PC-3 (cell line): ENCODE data around the gene MS4A4E. TPM values are rescaled to one million over a fixed set of nuclear protein-coding genes. Genes with fewer than 3 reads are reported as not detected.
A peak's percentile ranks its signal among the peaks of the same experiment; 100 is the strongest.
"Not testable (repeated sequence)": the region's sequence is repeated elsewhere in the genome, so short reads cannot be mapped to it uniquely, and the experiment has no call there.

Source experiments
- ATAC-seq: fragments of 200-7000 bp; cut with Tn5 transposase; 2 replicates; pipeline ENCODE4 v1.9.1; 2020; ENCODE audit warnings: mild to moderate bottlenecking, moderate library complexity
- BruUV-seq: library from RNA; stranded (reverse); fragments of 400-500 nt; replicated peaks from 2 replicates; lab custom pipeline; 2021; lab: Mats Ljungman, UMichigan
- CTCF ChIA-PET: fragments of 300-600 bp; sonication (Branson Sonifier 250); formaldehyde crosslinking; loops from one replicate; lab custom pipeline; 2022; ENCODE audit warnings: antibody characterized with exemption; lab: Charles Lee
- POLR2A ChIA-PET: fragments of 300-600 bp; sonication (Branson Sonifier 250); formaldehyde crosslinking; loops from one replicate; lab custom pipeline; 2022; ENCODE audit warnings: antibody characterized with exemption; ENCODE audit not compliant: unreplicated experiment; lab: Charles Lee
- DNase-seq: peaks from one replicate; pipeline ENCODE4 v3.0.0-alpha.2; 2015
- H2AFZ ChIP-seq: fragments of 300-600 bp; sonication (generic); 2 replicates; pipeline ENCODE4 v1.6.0; 2016; ENCODE audit warnings: antibody characterized with exemption, low read length
- H3F3A ChIP-seq: fragments of 300-600 bp; sonication (generic); one replicate; pipeline ENCODE4 v1.6.0; 2017; ENCODE audit warnings: antibody characterized with exemption, low read length, control low read depth, mild to moderate bottlenecking; ENCODE audit not compliant: unreplicated experiment
- H3K27ac ChIP-seq: fragments of 300-600 bp; sonication (generic); 2 replicates; pipeline ENCODE4 v1.5.1; 2016; ENCODE audit warnings: mild to moderate bottlenecking, low read length
- H3K27me3 ChIP-seq: fragments of 300-600 bp; sonication (generic); 2 replicates; pipeline ENCODE4 v1.6.1; 2016; ENCODE audit warnings: low read length, mixed read lengths
- H3K36me3 ChIP-seq: fragments of 300-600 bp; sonication (generic); 2 replicates; pipeline ENCODE4 v1.6.1; 2016; ENCODE audit warnings: low read depth, mixed run types, low read length, mixed read lengths
- H3K4me1 ChIP-seq: fragments of 300-600 bp; sonication (generic); 2 replicates; pipeline ENCODE4 v1.5.1; 2016; ENCODE audit warnings: low read length; ENCODE audit not compliant: insufficient read depth
- H3K4me2 ChIP-seq: fragments of 300-600 bp; sonication (generic); 2 replicates; pipeline ENCODE4 v1.6.0; 2016; ENCODE audit warnings: low read length
- H3K4me3 ChIP-seq: fragments of 300-600 bp; sonication (generic); 2 replicates; pipeline ENCODE4 v1.5.1; 2016; ENCODE audit warnings: mild to moderate bottlenecking, low read length, mixed read lengths
- H3K79me2 ChIP-seq: fragments of 300-600 bp; sonication (generic); 2 replicates; pipeline ENCODE4 v1.6.1; 2017; ENCODE audit warnings: low read length, mixed read lengths
- H3K9ac ChIP-seq: fragments of 300-600 bp; sonication (generic); 2 replicates; pipeline ENCODE4 v1.6.0; 2016; ENCODE audit warnings: mild to moderate bottlenecking, low read length
- H3K9me2 ChIP-seq: fragments of 300-600 bp; sonication (generic); replicated peaks from 2 replicates; pipeline ENCODE4 v1.6.1; 2016; ENCODE audit warnings: mixed run types, low read length, mixed read lengths
- H3K9me3 ChIP-seq: fragments of 300-600 bp; sonication (generic); 2 replicates; pipeline ENCODE4 v1.6.1; 2016; ENCODE audit warnings: low read length, mixed read lengths
- H4K20me1 ChIP-seq: fragments of 300-600 bp; sonication (generic); 2 replicates; pipeline ENCODE4 v1.6.1; 2016; ENCODE audit warnings: low read length, mixed read lengths
- CTCF ChIP-seq: fragments of 300-600 bp; sonication (generic); conservative IDR thresholded peaks from 2 replicates; pipeline ENCODE4 v1.5.1; 2017; ENCODE audit warnings: antibody characterized with exemption, low read depth, mild to moderate bottlenecking, low read length
- EZH2 ChIP-seq: fragments of 300-600 bp; sonication (generic); IDR thresholded peaks from one replicate; pipeline ENCODE4 v1.6.1; 2017; ENCODE audit warnings: antibody characterized with exemption, mild to moderate bottlenecking, low read length; ENCODE audit not compliant: unreplicated experiment
- EZH2phosphoT487 ChIP-seq: fragments of 300-600 bp; sonication (generic); IDR thresholded peaks from 2 replicates; pipeline ENCODE4 v1.6.1; 2018; ENCODE audit warnings: mild to moderate bottlenecking, antibody characterized with exemption, low read length, borderline replicate concordance
- intact Hi-C: fragments of 100-400 bp; cut with micrococcal nuclease; formaldehyde crosslinking; loops from 2 replicates; pipeline ENCODE4 v1.9.0; 2023
- total RNA-seq: library from RNA; depleted of rRNA; stranded (reverse); fragments of >200 nt; gene quantifications from 2 replicates; pipeline ENCODE4 v1.2.3, GENCODE V29; 2014

Gene MS4A4E
- total RNA-seq, 1 experiment from 2014 or later: not detected

DNA sequence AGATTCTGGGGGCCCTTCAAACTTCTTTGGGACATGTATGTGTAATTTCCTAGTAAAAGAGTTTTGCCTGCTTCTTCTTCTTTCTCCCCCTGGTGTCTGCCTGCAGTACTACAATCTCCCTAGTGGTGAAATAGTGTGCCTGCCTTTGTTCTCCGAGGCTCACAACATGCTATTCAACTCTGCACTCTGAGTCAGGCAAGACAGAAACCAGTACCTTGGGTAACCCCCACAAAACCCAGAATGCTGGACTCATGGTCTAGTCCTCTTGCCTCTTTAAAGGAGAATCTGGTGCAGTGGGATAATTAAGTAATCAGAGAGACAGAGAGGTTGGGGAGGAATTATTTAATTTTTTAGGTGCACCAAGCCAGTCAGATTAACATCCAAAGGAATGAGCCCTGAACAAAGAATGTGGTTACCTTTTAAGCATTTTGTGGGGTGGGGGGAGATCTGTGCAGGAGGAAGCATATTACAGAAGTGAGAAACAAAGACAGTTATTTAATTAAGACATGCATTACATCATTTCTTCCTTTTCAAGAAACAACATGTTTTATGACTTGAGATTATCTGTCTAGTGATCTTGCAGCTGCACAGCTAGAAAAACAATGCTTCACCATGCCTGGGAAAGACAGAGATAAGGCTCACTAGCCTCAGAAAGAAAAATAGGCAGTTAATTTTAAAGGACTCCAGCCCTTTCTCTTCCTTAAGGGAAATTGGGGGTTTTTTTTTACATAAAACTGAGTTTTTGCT, 49.1 kb downstream of the MS4A4E start:
- Histone ChIP-seq H3K9me3 (no peaks in the 10 kb centered on the region), H4K20me1 (no peaks in the 10 kb centered on the region), H3K79me2 (no peaks in the 10 kb centered on the region), H3K27ac (no peak overlapping the region), H3K9me2 (no peaks in the 10 kb centered on the region), H3F3A (no peaks in the 10 kb centered on the region), H2AFZ (peak overlapping the region; percentile 43), H3K4me2 (peak overlapping the region; percentile 16; the same call in 1 of the 2 replicates), H3K4me3 (no peak overlapping the region), H3K4me1 (0 out of 2 replicates have a peak, but pooled peaks cover 3% of the 10 kb centered on the region), H3K36me3 (no peaks in the 10 kb centered on the region), H3K27me3 (no peaks in the 10 kb centered on the region), H3K9ac (no peak overlapping the region)
- ATAC-seq (peak; percentile 42; the same call in 1 of the 2 replicates), DNase-seq (peak; percentile 89)
- intact Hi-C loops: loop anchor here (1.0 kb wide), 1 partner anchor 371 kb away; no protein-coding TSS in a partner anchor
- ChIA-PET CTCF (no interaction called here), POLR2A (no interaction called here)
- TF ChIP-seq EZH2phosphoT487: no peak
- peak; percentile 96 for TF ChIP-seq CTCF
- no peak for TF ChIP-seq EZH2
- no TSS peak for BruUV-seq

DNA sequence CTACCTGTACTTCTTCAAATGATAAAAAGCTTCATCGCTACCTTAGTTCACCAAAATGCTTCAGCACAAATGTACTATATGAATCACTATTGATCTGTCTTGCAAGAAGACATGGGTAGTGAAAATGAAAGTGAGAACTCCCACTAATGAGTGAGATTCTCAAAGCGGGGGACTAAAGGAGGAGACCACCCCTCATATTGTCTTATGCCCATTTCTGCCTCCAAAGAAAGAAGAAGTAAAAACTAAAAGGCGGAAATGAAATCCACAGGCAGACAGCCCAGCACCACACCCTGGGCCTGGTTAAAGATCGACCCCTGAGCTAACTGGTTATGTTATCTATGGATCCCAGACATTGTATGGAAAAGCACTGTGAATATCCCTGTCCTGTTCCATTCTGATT, 50.4 kb downstream of the MS4A4E start:
- intact Hi-C loops, H3K4me3 ChIP-seq, H3K9me2 ChIP-seq, H3K79me2 ChIP-seq, POLR2A ChIA-PET, H3K27me3 ChIP-seq, H4K20me1 ChIP-seq, H3K9ac ChIP-seq, H3K9me3 ChIP-seq, H3K4me2 ChIP-seq, ATAC-seq, H3K27ac ChIP-seq, H3F3A ChIP-seq, H3K4me1 ChIP-seq, H3K36me3 ChIP-seq, H2AFZ ChIP-seq, BruUV-seq, CTCF ChIA-PET, DNase-seq: not testable (repeated sequence)

DNA sequence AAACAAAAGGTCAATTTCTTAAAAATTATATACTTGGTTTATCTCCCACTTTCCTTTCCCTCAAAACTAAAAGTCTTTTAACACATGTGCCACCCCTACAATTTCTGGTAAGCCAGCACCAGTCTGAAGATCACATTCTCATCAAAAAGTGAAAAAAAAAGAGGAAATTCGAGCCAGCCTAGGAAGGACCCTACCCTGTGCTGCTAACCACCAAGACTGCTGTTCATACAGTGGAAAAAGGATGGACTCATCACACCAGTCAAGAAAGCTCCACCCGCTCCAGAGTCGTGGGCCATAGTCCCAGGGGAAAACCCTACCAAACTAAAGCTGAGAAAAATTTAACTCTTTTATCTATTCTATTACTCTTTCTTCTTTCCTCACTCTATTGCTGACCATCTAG, 54.5 kb downstream of the MS4A4E start:
- H3K4me1 ChIP-seq, H2AFZ ChIP-seq, H3K79me2 ChIP-seq, H3F3A ChIP-seq, H3K27me3 ChIP-seq, BruUV-seq, H3K27ac ChIP-seq, H3K9ac ChIP-seq, DNase-seq, ATAC-seq, CTCF ChIA-PET, intact Hi-C loops, H3K4me3 ChIP-seq, H3K9me3 ChIP-seq, POLR2A ChIA-PET, H3K4me2 ChIP-seq, H3K36me3 ChIP-seq, H3K9me2 ChIP-seq, H4K20me1 ChIP-seq: not testable (repeated sequence)

GRCh38 chr11:60186128-60186527, 56.8 kb downstream of the MS4A4E start:
- H3K9me3 ChIP-seq, CTCF ChIA-PET, BruUV-seq: not testable (repeated sequence)

GRCh38 chr11:60185512-60185827, 57.5 kb downstream of the MS4A4E start:
- H2AFZ ChIP-seq, H3K36me3 ChIP-seq, H3K4me1 ChIP-seq, H3K27me3 ChIP-seq, intact Hi-C loops, H3K4me2 ChIP-seq, H3F3A ChIP-seq, BruUV-seq, H3K9me3 ChIP-seq, CTCF ChIA-PET, ATAC-seq, POLR2A ChIA-PET, H3K9ac ChIP-seq, DNase-seq, H3K9me2 ChIP-seq, H3K27ac ChIP-seq, H4K20me1 ChIP-seq, H3K4me3 ChIP-seq, H3K79me2 ChIP-seq: not testable (repeated sequence)

More at GRCh38 chr11:60186128-60186527, 56.8 kb downstream of the MS4A4E start:
- H3K9ac ChIP-seq, H3K27me3 ChIP-seq, H3K36me3 ChIP-seq, H2AFZ ChIP-seq, DNase-seq, intact Hi-C loops, H3K9me2 ChIP-seq, H3F3A ChIP-seq, H3K4me2 ChIP-seq, POLR2A ChIA-PET, H4K20me1 ChIP-seq, H3K4me3 ChIP-seq, H3K4me1 ChIP-seq, H3K27ac ChIP-seq, ATAC-seq, H3K79me2 ChIP-seq: not testable (repeated sequence)
